ENCODE measurements around the gene LRRC34.
A peak's percentile ranks its signal among the peaks of the same experiment; 100 is the strongest.

Gene LRRC34

GRCh38 chr3:169771497-169772304, 41.0 kb downstream of the LRRC34 start:
- no peak for DNase-seq (ENCODE audit: low read depth, low spot score)
- H3K27ac ChIP-seq, result peak overlapping the region; percentile 97

GRCh38 chr3:169769287-169770181, 43.2 kb downstream of the LRRC34 start, which contains the start of gene ACTRT3:
Gene ACTRT3 (minus strand): TSS chr3:169769561. CDS start chr3:169769520, 41 bp downstream.
- DNase-seq (ENCODE audit: low read depth, low spot score), result no peak
- H3K27ac ChIP-seq, result peak within 1 kb of the TSS; percentile 72

- DNase-seq (ENCODE audit: low read depth, low spot score), result no peak
- peak within 1 kb of the TSS; percentile 91 for H3K27ac ChIP-seq
Observed at GRCh38 chr3:169764882-169765612, 47.7 kb downstream of the LRRC34 start, which contains the start of gene TERC. Gene TERC (minus strand): TSS chr3:169765060.

GRCh38 chr3:169764312-169764881, 48.3 kb downstream of the LRRC34 start:
- DNase-seq (ENCODE audit: low read depth, low spot score), result no peak
- peak overlapping the region; percentile 91 for H3K27ac ChIP-seq

GRCh38 chr3:169760479-169760878, 52.2 kb downstream of the LRRC34 start:
- DNase-seq (ENCODE audit: low read depth, low spot score), result no peak

GRCh38 chr3:169759256-169759655, 53.4 kb downstream of the LRRC34 start:
- peak overlapping the region; percentile 90 for H3K27ac ChIP-seq
- peak; percentile 74 for DNase-seq (ENCODE audit: low read depth, low spot score)

More at GRCh38 chr3:169760479-169760878, 52.2 kb downstream of the LRRC34 start:
- peak overlapping the region; percentile 90 for H3K27ac ChIP-seq

- DNase-seq (ENCODE audit: low read depth, low spot score), result no peak
- peak overlapping the region; percentile 90 for H3K27ac ChIP-seq
Observed at GRCh38 chr3:169758359-169758994, 54.2 kb downstream of the LRRC34 start.

GRCh38 chr3:169755488-169755887, 57.2 kb downstream of the LRRC34 start:
- no peak for DNase-seq (ENCODE audit: low read depth, low spot score)
- H3K27ac ChIP-seq, result peak overlapping the region; percentile 56

- DNase-seq (ENCODE audit: low read depth, low spot score), result no peak
Observed at GRCh38 chr3:169754711-169755110, 58.0 kb downstream of the LRRC34 start.

GRCh38 chr3:169751875-169752274, 60.8 kb downstream of the LRRC34 start:
- DNase-seq (ENCODE audit: low read depth, low spot score), result no peak
- no peak overlapping the region for H3K27ac ChIP-seq

More at GRCh38 chr3:169754711-169755110, 58.0 kb downstream of the LRRC34 start:
- peak overlapping the region; percentile 56 for H3K27ac ChIP-seq

- no peak overlapping the region for H3K27ac ChIP-seq
- DNase-seq (ENCODE audit: low read depth, low spot score), result no peak
Observed at GRCh38 chr3:169750665-169751064, 62.0 kb downstream of the LRRC34 start.

- DNase-seq (ENCODE audit: low read depth, low spot score), result no peak
Observed at GRCh38 chr3:169748670-169749069, 64.0 kb downstream of the LRRC34 start.

GRCh38 chr3:169746924-169747323, 65.8 kb downstream of the LRRC34 start:
- no peak overlapping the region for H3K27ac ChIP-seq
- no peak for DNase-seq (ENCODE audit: low read depth, low spot score)

More at GRCh38 chr3:169748670-169749069, 64.0 kb downstream of the LRRC34 start:
- H3K27ac ChIP-seq, result peak overlapping the region; percentile 7

GRCh38 chr3:169744366-169745054, 68.2 kb downstream of the LRRC34 start:
- H3K27ac ChIP-seq, result no peak overlapping the region
- no peak for DNase-seq (ENCODE audit: low read depth, low spot score)

Data from epithelial cell of prostate (primary cell).